Measurements from ENCODE around the gene ERRFI1.

The ERRFI1 gene

DNA sequence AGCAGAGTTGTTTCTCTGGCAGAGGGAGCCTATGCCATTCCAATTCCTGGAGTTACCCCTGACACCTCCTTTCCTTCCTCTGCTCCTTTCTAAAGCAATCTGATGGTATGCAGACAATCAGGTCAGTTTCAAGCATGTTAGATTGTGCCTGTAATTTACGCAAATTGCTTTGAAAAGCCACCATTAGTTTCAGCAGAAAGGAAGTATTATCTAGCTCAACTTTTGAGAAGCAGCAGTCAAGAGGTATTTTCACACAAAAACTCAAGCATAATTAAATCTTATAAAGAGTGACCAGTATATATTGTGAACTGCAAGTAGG lies 2.2 kb downstream of the ERRFI1 start:
- no peak overlapping the region for H3K4me3 ChIP-seq (ENCODE audit: low read depth, low read length)
- TF ChIP-seq, protein P1, sequence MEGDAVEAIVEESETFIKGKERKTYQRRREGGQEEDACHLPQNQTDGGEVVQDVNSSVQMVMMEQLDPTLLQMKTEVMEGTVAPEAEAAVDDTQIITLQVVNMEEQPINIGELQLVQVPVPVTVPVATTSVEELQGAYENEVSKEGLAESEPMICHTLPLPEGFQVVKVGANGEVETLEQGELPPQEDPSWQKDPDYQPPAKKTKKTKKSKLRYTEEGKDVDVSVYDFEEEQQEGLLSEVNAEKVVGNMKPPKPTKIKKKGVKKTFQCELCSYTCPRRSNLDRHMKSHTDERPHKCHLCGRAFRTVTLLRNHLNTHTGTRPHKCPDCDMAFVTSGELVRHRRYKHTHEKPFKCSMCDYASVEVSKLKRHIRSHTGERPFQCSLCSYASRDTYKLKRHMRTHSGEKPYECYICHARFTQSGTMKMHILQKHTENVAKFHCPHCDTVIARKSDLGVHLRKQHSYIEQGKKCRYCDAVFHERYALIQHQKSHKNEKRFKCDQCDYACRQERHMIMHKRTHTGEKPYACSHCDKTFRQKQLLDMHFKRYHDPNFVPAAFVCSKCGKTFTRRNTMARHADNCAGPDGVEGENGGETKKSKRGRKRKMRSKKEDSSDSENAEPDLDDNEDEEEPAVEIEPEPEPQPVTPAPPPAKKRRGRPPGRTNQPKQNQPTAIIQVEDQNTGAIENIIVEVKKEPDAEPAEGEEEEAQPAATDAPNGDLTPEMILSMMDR (IDR thresholded peaks at IDR 0.05; ENCODE audit: control insufficient read depth, extremely low read depth, insufficient read depth): no peak
- DNase-seq (ENCODE audit: low read depth): no peak

DNA sequence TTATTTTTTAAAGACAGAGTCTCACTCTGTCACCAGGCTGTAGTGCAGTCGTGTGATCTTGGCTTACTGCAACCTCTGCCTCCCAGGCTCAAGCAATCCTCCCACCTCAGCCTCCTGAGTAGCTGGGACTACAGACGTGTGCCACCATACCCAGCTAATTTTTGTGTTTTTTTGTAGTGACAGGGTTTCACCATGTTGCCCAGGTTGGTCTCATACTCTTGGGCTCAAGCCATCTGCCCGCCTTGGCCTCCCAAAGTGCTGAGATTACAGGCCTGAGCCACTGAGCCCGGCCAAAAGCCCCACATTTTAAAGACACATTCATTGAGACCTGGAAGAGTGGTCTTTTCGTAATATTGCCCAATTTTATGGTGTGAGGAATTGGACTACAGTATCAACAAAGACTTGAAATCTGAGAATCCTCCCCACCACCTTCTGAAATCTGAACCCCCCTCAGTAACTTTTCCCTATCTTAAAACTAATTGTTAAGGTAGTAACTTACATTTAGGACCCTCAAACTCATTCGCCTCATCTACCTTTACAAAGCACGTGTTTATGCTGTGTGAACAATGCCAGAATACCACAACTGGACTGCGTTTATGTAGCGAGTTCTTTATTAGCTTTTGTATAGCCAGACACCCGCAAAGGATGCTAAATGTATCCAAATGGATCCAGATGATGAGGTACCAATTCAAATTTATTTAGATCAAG lies 2.7 kb downstream of the ERRFI1 start:
- DNase-seq (ENCODE audit: low read depth): no peak
- no peak overlapping the region for H3K4me3 ChIP-seq (ENCODE audit: low read depth, low read length)
- TF ChIP-seq, protein P1 (IDR thresholded peaks at IDR 0.05; ENCODE audit: control insufficient read depth, extremely low read depth, insufficient read depth): no peak

DNA sequence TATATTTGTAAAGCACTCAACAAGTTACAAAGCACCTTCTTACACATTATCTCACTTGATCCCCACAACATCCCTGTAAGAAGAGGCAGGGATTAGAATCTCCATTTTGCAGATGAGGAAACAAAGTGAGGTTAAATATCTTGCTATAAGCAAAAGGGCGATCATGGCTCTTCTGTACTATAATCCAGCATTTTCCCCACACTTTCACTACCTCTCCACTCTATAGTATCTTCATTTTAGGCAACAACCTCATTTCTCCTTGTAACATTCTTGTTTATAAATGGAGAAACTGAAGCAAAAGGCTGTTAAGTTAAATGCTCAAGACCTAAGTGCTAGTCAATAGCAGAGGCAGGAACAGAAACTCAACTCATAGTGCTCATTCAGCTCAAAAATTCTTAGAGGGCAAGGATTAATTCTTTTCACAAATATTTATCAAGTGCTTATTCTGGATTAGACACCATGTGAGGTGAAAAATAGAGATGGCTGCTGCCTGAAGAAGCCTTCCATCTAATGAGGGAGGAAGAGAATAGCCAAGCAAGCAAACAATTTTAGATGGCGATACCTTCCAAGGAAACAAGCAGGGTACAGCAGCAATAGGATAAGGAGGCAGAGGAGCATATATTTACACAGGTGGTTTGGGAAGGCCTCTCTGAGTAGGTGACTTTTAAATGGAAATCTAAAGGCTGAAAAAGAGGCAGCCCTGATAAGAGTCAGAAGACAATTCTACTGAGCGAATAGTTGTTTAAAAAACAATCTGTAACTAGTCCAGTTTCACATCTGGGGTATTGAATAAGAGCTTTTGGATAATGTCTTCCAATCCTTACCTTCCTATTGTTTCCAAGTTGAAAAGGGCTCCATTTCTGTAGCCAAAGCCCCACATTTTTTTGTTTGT lies 3.5 kb downstream of the ERRFI1 start:
- DNase-seq (ENCODE audit: low read depth): peak; percentile 54
- TF ChIP-seq, protein P1 (IDR thresholded peaks at IDR 0.05; ENCODE audit: control insufficient read depth, extremely low read depth, insufficient read depth): no peak
- 0 out of 2 replicates have a peak overlapping the region, but pooled peaks have one; percentile 3 for H3K4me3 ChIP-seq (ENCODE audit: low read depth, low read length)

DNA sequence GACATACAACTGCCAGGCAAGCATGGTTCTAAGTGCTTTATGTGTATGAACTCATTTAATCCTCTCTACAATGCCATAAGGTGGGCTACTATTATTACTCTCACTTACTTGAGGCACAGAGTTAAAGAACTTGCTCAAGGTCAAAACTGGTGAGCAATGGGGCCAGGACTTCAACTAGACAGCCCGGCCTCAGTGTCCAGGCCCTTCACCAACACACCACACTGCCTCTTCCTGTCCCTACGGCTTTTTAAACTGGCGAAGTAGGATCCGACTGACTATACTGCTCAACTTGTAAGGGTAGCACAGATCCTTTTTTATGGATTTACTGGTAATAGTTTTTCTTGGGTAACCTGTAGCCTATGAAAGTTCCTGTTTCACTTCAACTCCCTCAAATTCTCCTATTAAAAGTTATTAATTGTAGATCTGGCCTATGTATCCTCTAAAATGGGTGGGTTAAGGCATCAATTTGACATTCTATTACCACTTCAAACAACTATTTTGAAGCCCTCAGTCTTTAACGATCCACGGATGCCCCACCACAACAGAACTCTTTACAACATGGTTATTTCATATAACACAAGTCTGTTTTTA lies 4.3 kb downstream of the ERRFI1 start:
- H3K4me3 ChIP-seq (ENCODE audit: low read depth, low read length): no peak overlapping the region
- TF ChIP-seq, protein P1 (IDR thresholded peaks at IDR 0.05; ENCODE audit: control insufficient read depth, extremely low read depth, insufficient read depth): no peak
- DNase-seq (ENCODE audit: low read depth): no peak

DNA sequence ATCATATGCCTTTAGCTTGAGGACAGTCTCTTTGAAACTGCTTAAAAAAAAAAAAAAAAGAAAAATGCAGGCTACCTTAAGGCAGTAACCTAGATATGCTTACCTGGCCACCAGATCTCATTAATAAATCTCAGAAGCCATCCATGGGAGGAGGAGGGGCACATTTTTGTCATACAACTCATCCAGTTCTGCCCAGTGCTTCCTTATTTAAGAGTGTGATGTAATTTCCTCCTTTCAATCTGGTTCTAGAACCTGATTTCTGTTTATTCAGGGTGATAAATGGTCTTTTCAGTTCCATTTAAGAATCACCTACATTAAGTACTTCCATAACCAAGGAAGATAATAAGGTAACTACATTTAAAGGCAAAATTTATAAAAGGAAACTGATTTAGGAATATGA lies 6.1 kb downstream of the ERRFI1 start:
- H3K4me3 ChIP-seq (ENCODE audit: low read depth, low read length): no peak overlapping the region
- TF ChIP-seq, protein P1 (IDR thresholded peaks at IDR 0.05; ENCODE audit: control insufficient read depth, extremely low read depth, insufficient read depth): no peak
- peak; percentile 91 for DNase-seq (ENCODE audit: low read depth)

DNA sequence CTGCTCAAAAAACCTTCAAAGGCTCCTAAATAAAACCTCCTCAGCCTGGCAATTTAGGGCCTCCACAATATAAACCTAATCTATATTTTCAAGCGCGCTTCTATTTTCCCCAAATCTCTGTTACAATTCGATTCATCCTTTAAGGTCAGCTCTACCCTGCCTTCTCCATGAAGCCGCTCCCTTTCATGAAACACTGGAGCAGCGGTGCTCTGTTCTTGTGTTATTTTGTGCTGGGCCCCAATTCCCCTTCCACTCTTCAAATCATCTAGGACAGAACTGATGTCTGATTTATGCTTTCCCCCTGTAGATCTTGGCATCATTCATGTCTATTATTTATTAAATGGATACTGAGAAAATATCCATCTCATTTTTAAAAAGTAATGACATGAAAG lies 6.9 kb downstream of the ERRFI1 start:
- TF ChIP-seq, protein P1 (IDR thresholded peaks at IDR 0.05; ENCODE audit: control insufficient read depth, extremely low read depth, insufficient read depth): no peak
- DNase-seq (ENCODE audit: low read depth): no peak
- no peak overlapping the region for H3K4me3 ChIP-seq (ENCODE audit: low read depth, low read length)
